Measurements from ENCODE around the gene MARK3.

The MARK3 gene

GRCh38 chr14:103372017-103372416 is 13.2 kb upstream of the MARK3 start:
- Histone ChIP-seq H3K9me3 (ENCODE audit: control insufficient read depth, insufficient read depth, low read length) (no peaks in the 10 kb centered on the region), H3K9ac (ENCODE audit: low read depth, low read length) (no peak overlapping the region), H3K4me3 (ENCODE audit: low read depth, low read length) (no peak overlapping the region), H3K4me1 (ENCODE audit: control insufficient read depth, insufficient read depth, low read length) (peaks cover 3% of the 10 kb centered on the region), H3K36me3 (ENCODE audit: control insufficient read depth, insufficient read depth, low read length) (no peaks in the 10 kb centered on the region), H3K27me3 (ENCODE audit: control insufficient read depth, insufficient read depth, low read length) (no peaks in the 10 kb centered on the region)

GRCh38 chr14:103372552-103373304 is 12.5 kb upstream of the MARK3 start:
- no peaks in the 10 kb centered on the region for H3K27me3 ChIP-seq (ENCODE audit: control insufficient read depth, insufficient read depth, low read length)
- no peaks in the 10 kb centered on the region for H3K36me3 ChIP-seq (ENCODE audit: control insufficient read depth, insufficient read depth, low read length)
- H3K4me1 ChIP-seq (ENCODE audit: control insufficient read depth, insufficient read depth, low read length), result peaks cover 3% of the 10 kb centered on the region
- no peak overlapping the region for H3K4me3 ChIP-seq (ENCODE audit: low read depth, low read length)
- no peaks in the 10 kb centered on the region for H3K9me3 ChIP-seq (ENCODE audit: control insufficient read depth, insufficient read depth, low read length)
- H3K9ac ChIP-seq (ENCODE audit: low read depth, low read length), result no peak overlapping the region

GRCh38 chr14:103374121-103374520 is 11.1 kb upstream of the MARK3 start:
- no peaks in the 10 kb centered on the region for H3K9me3 ChIP-seq (ENCODE audit: control insufficient read depth, insufficient read depth, low read length)
- no peaks in the 10 kb centered on the region for H3K36me3 ChIP-seq (ENCODE audit: control insufficient read depth, insufficient read depth, low read length)
- H3K27me3 ChIP-seq (ENCODE audit: control insufficient read depth, insufficient read depth, low read length), result no peaks in the 10 kb centered on the region
- H3K9ac ChIP-seq (ENCODE audit: low read depth, low read length), result no peak overlapping the region
- H3K4me1 ChIP-seq (ENCODE audit: control insufficient read depth, insufficient read depth, low read length), result peaks cover 3% of the 10 kb centered on the region
- no peak overlapping the region for H3K4me3 ChIP-seq (ENCODE audit: low read depth, low read length)

- Histone ChIP-seq H3K27me3 (ENCODE audit: control insufficient read depth, insufficient read depth, low read length) (no peaks in the 10 kb centered on the region), H3K4me3 (ENCODE audit: low read depth, low read length) (no peak overlapping the region), H3K9ac (ENCODE audit: low read depth, low read length) (no peak overlapping the region), H3K36me3 (ENCODE audit: control insufficient read depth, insufficient read depth, low read length) (no peaks in the 10 kb centered on the region), H3K4me1 (ENCODE audit: control insufficient read depth, insufficient read depth, low read length) (peaks cover 3% of the 10 kb centered on the region), H3K9me3 (ENCODE audit: control insufficient read depth, insufficient read depth, low read length) (no peaks in the 10 kb centered on the region)
These were observed 7.6 kb upstream of the MARK3 start for GRCh38 chr14:103377522-103378037.

GRCh38 chr14:103378038-103378854 is 7.0 kb upstream of the MARK3 start:
- Histone ChIP-seq H3K36me3 (ENCODE audit: control insufficient read depth, insufficient read depth, low read length) (no peaks in the 10 kb centered on the region), H3K27me3 (ENCODE audit: control insufficient read depth, insufficient read depth, low read length) (no peaks in the 10 kb centered on the region), H3K9me3 (ENCODE audit: control insufficient read depth, insufficient read depth, low read length) (no peaks in the 10 kb centered on the region), H3K4me3 (ENCODE audit: low read depth, low read length) (no peak overlapping the region), H3K4me1 (ENCODE audit: control insufficient read depth, insufficient read depth, low read length) (no peaks in the 10 kb centered on the region), H3K9ac (ENCODE audit: low read depth, low read length) (no peak overlapping the region)

- H3K4me3 ChIP-seq (ENCODE audit: low read depth, low read length), result no peak overlapping the region
- no peak overlapping the region for H3K9ac ChIP-seq (ENCODE audit: low read depth, low read length)
- no peaks in the 10 kb centered on the region for H3K9me3 ChIP-seq (ENCODE audit: control insufficient read depth, insufficient read depth, low read length)
- no peaks in the 10 kb centered on the region for H3K36me3 ChIP-seq (ENCODE audit: control insufficient read depth, insufficient read depth, low read length)
- peaks cover 8% of the 10 kb centered on the region for H3K27me3 ChIP-seq (ENCODE audit: control insufficient read depth, insufficient read depth, low read length)
- H3K4me1 ChIP-seq (ENCODE audit: control insufficient read depth, insufficient read depth, low read length), result no peaks in the 10 kb centered on the region
These were observed 4.4 kb upstream of the MARK3 start for GRCh38 chr14:103380719-103381377.

- Histone ChIP-seq H3K4me3 (ENCODE audit: low read depth, low read length) (no peak overlapping the region), H3K9me3 (ENCODE audit: control insufficient read depth, insufficient read depth, low read length) (no peaks in the 10 kb centered on the region), H3K4me1 (ENCODE audit: control insufficient read depth, insufficient read depth, low read length) (no peaks in the 10 kb centered on the region), H3K36me3 (ENCODE audit: control insufficient read depth, insufficient read depth, low read length) (no peaks in the 10 kb centered on the region), H3K9ac (ENCODE audit: low read depth, low read length) (no peak overlapping the region), H3K27me3 (ENCODE audit: control insufficient read depth, insufficient read depth, low read length) (peaks cover 8% of the 10 kb centered on the region)
These were observed 2.8 kb upstream of the MARK3 start for GRCh38 chr14:103382376-103382775.

- Histone ChIP-seq H3K9ac (ENCODE audit: low read depth, low read length) (peak overlapping the region; percentile 54), H3K27me3 (ENCODE audit: control insufficient read depth, insufficient read depth, low read length) (peaks cover 8% of the 10 kb centered on the region), H3K9me3 (ENCODE audit: control insufficient read depth, insufficient read depth, low read length) (no peaks in the 10 kb centered on the region), H3K4me1 (ENCODE audit: control insufficient read depth, insufficient read depth, low read length) (no peaks in the 10 kb centered on the region), H3K4me3 (ENCODE audit: low read depth, low read length) (peak overlapping the region; percentile 92), H3K36me3 (ENCODE audit: control insufficient read depth, insufficient read depth, low read length) (no peaks in the 10 kb centered on the region)
These were observed 614 bp upstream of the MARK3 start for GRCh38 chr14:103384450-103385151.

- Histone ChIP-seq H3K9ac (ENCODE audit: low read depth, low read length) (peak overlapping the region; percentile 82), H3K36me3 (ENCODE audit: control insufficient read depth, insufficient read depth, low read length) (no peaks in the 10 kb centered on the region), H3K27me3 (ENCODE audit: control insufficient read depth, insufficient read depth, low read length) (peaks cover 8% of the 10 kb centered on the region), H3K4me3 (ENCODE audit: low read depth, low read length) (peak overlapping the region; percentile 97), H3K9me3 (ENCODE audit: control insufficient read depth, insufficient read depth, low read length) (no peaks in the 10 kb centered on the region), H3K4me1 (ENCODE audit: control insufficient read depth, insufficient read depth, low read length) (no peaks in the 10 kb centered on the region)
These were observed 906 bp downstream of the MARK3 start for GRCh38 chr14:103385929-103386712.

- H3K4me1 ChIP-seq (ENCODE audit: control insufficient read depth, insufficient read depth, low read length), result no peaks in the 10 kb centered on the region
- H3K27me3 ChIP-seq (ENCODE audit: control insufficient read depth, insufficient read depth, low read length), result peaks cover 8% of the 10 kb centered on the region
- no peak overlapping the region for H3K9ac ChIP-seq (ENCODE audit: low read depth, low read length)
- peak overlapping the region; percentile 97 for H3K4me3 ChIP-seq (ENCODE audit: low read depth, low read length)
- H3K9me3 ChIP-seq (ENCODE audit: control insufficient read depth, insufficient read depth, low read length), result no peaks in the 10 kb centered on the region
- no peaks in the 10 kb centered on the region for H3K36me3 ChIP-seq (ENCODE audit: control insufficient read depth, insufficient read depth, low read length)
These were observed 1.6 kb downstream of the MARK3 start for GRCh38 chr14:103386713-103387329.
